Stimulated activated CD8-positive, alpha-beta memory T cell treated with anti-CD3 and anti-CD28 coated beads, Interleukin-4, amount 100 ng/mL, for 4 hours (primary cell): ENCODE data around the gene SERPING1.
"Not testable (repeated sequence)": the region's sequence is repeated elsewhere in the genome, so short reads cannot be mapped to it uniquely, and the experiment has no call there.

Experiments
- DNase-seq, 2 donors: peaks; one replicate each; pipeline ENCODE4 v3.0.0-alpha.2; 2020; ENCODE audit warnings: low read depth in 2 of 2, low spot score in 1 of 2

SERPING1 gene

GRCh38 chr11:57652230-57652629 is 54.7 kb downstream of the SERPING1 start:
- DNase-seq: not testable (repeated sequence)

GRCh38 chr11:57652662-57653061 is 55.2 kb downstream of the SERPING1 start:
- DNase-seq: no peak

GRCh38 chr11:57653163-57653562 is 55.7 kb downstream of the SERPING1 start:
- no peak for DNase-seq

GRCh38 chr11:57656885-57657193 is 59.4 kb downstream of the SERPING1 start:
- no peak for DNase-seq

- DNase-seq: peak; percentile 98 to 99
Observed at GRCh38 chr11:57657194-57658022, 59.9 kb downstream of the SERPING1 start, which contains the start of gene CLP1. CLP1 (plus strand) TSS chr11:57657762; CDS start chr11:57659477, 1,715 bp downstream.

GRCh38 chr11:57658023-57658361 is 60.5 kb downstream of the SERPING1 start:
- no peak for DNase-seq

- DNase-seq: no peak
Observed at GRCh38 chr11:57659669-57660068, 62.2 kb downstream of the SERPING1 start.

- DNase-seq: no peak
Observed at GRCh38 chr11:57662893-57663292, 65.4 kb downstream of the SERPING1 start.

GRCh38 chr11:57663975-57664374 is 66.5 kb downstream of the SERPING1 start:
- no peak for DNase-seq
